ENCODE data around the gene NBL1. TPM values are rescaled to one million over a fixed set of nuclear protein-coding genes. Genes with fewer than 3 reads are reported as not detected.
A peak's percentile ranks its signal among the peaks of the same experiment; 100 is the strongest.

Gene NBL1
- total and polyA plus RNA-seq, 10 of the 15 experiments (the other 5 are each of a cell fraction or from before 2014, with no cell fraction given) = 0.13 to 2.4 (median 0.81) TPM; not detected in 1

DNA sequence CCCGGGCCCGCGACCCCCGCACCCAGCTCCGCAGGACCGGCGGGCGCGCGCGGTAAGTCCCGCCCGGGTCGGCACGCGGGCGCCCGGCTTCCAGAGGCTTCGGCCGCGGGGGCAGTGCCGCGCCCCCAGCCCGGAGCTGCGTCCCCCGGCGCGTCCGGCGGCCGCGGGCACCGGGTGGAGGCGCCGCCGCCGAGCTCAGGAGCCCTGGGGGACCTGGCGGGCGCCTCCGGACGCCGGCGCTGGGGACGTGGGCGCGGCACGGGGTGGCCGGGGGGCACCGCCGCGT, 227 bp downstream of the NBL1 start:
- H3K4me2 ChIP-seq (ENCODE audit: control insufficient read depth, insufficient read depth) = peak overlapping the region; percentile 92
- H2AFZ ChIP-seq (ENCODE audit: control insufficient read depth, low read depth, low read length) = peak overlapping the region; percentile 61
- BruUV-seq (replicated peaks) = no TSS peak
- no peak for DNase-seq (ENCODE audit: low read depth, low spot score)
- ChIA-PET CTCF (no interaction called here), RAD21 (ENCODE audit: unreplicated experiment) (no interaction called here), POLR2A (no interaction called here), SMC1A (ENCODE audit: uncharacterized antibody, unreplicated experiment) (no interaction called here)
- 0 out of 2 replicates have a peak overlapping the region, but pooled peaks have one; percentile 68 for H3K4me3 ChIP-seq
- in situ Hi-C loops (cut with MboI) = no loop called here
- no peaks in the 10 kb centered on the region for H4K20me1 ChIP-seq (ENCODE audit: control insufficient read depth, insufficient read depth)
- no peak overlapping the region for H3K27ac ChIP-seq (ENCODE audit: control insufficient read depth, insufficient read depth)
- no peaks in the 10 kb centered on the region for H3K9me3 ChIP-seq (replicated peaks; ENCODE audit: control insufficient read depth, insufficient read depth, low read length)
- WGBS (ENCODE audit: insufficient coverage, insufficient replicate concordance, low lambda C conversion rate, missing lambda C conversion rate) = 0% methylated on average over 10 of the region's 51 CpGs
- FAIRE-seq = no peak
- intact Hi-C loops (cut with micrococcal nuclease; ENCODE audit: unreplicated experiment) = no loop called here
- no peak overlapping the region; the same call in 1 of the 2 replicates for H3K9ac ChIP-seq (ENCODE audit: control insufficient read depth, insufficient read depth, low read length)
- H3K4me1 ChIP-seq (ENCODE audit: control insufficient read depth, insufficient read depth, low read length) = peaks cover 3% of the 10 kb centered on the region; the same call in 1 of the 2 replicates
- H3K27me3 ChIP-seq (replicated peaks in 1 of 2; ENCODE audit: control insufficient read depth in 2 of 2, insufficient read depth in 2 of 2, low read length in 1 of 2) = peaks cover 2 to 6% of the 10 kb centered on the region in 2 experiments
- no peaks in the 10 kb centered on the region for H3K36me3 ChIP-seq (ENCODE audit: control insufficient read depth in 2 of 2, insufficient read depth in 2 of 2, low read length in 1 of 2)
- no peaks in the 10 kb centered on the region for H3K79me2 ChIP-seq (ENCODE audit: control insufficient read depth, insufficient read depth, low read length)
- ATAC-seq = peak; percentile 16
- TF ChIP-seq CHD2 (IDR thresholded peaks at IDR 0.05; ENCODE audit: borderline replicate concordance, low read depth, low read length) (no peak), BHLHE40 (IDR thresholded peaks at IDR 0.05; ENCODE audit: borderline replicate concordance in 1 of 2, low read depth in 2 of 2, low read length in 1 of 2) (0 out of 4 replicates have a peak, but pooled peaks of 1 of the 2 experiments have one; percentile 13), CBFB (IDR thresholded peaks at IDR 0.05; ENCODE audit: low read depth) (no peak), IKZF1 (conservative IDR thresholded peaks at IDR 0.05) (0 out of 2 replicates have a peak, but pooled peaks have one; percentile 17)

GRCh38 chr1:19644681-19645410, 735 bp downstream of the NBL1 start:
- H3K36me3 ChIP-seq (ENCODE audit: control insufficient read depth in 2 of 2, insufficient read depth in 2 of 2, low read length in 1 of 2) = no peaks in the 10 kb centered on the region
- ATAC-seq = peak; percentile 45
- H3K4me3 ChIP-seq = peak overlapping the region; percentile 68
- intact Hi-C loops (cut with micrococcal nuclease; ENCODE audit: unreplicated experiment) (no loop called here), in situ Hi-C loops (cut with MboI) (loop anchor here (5.0 kb wide), 1 partner anchor 253 kb away; no protein-coding TSS in a partner anchor)
- POLR2A ChIA-PET = no interaction called here
- RAD21 ChIA-PET (ENCODE audit: unreplicated experiment) = no interaction called here
- no peaks in the 10 kb centered on the region for H4K20me1 ChIP-seq (ENCODE audit: control insufficient read depth, insufficient read depth)
- no peak for FAIRE-seq
- no TSS peak for BruUV-seq (replicated peaks)
- peaks cover 2 to 6% of the 10 kb centered on the region in 2 experiments for H3K27me3 ChIP-seq (replicated peaks in 1 of 2; ENCODE audit: control insufficient read depth in 2 of 2, insufficient read depth in 2 of 2, low read length in 1 of 2)
- H3K79me2 ChIP-seq (ENCODE audit: control insufficient read depth, insufficient read depth, low read length) = no peaks in the 10 kb centered on the region
- H3K9me3 ChIP-seq (replicated peaks; ENCODE audit: control insufficient read depth, insufficient read depth, low read length) = no peaks in the 10 kb centered on the region
- CTCF ChIA-PET = no interaction called here
- H2AFZ ChIP-seq (ENCODE audit: control insufficient read depth, low read depth, low read length) = peak overlapping the region; percentile 61
- no peak overlapping the region; the same call in 1 of the 2 replicates for H3K9ac ChIP-seq (ENCODE audit: control insufficient read depth, insufficient read depth, low read length)
- SMC1A ChIA-PET (ENCODE audit: uncharacterized antibody, unreplicated experiment) = no interaction called here
- H3K27ac ChIP-seq (ENCODE audit: control insufficient read depth, insufficient read depth) = no peak overlapping the region
- H3K4me1 ChIP-seq (ENCODE audit: control insufficient read depth, insufficient read depth, low read length) = peaks cover 3% of the 10 kb centered on the region; the same call in 1 of the 2 replicates
- DNase-seq (ENCODE audit: low read depth, low spot score) = no peak
- 12% methylated on average over 61 of the region's 71 CpGs for WGBS (ENCODE audit: insufficient coverage, insufficient replicate concordance, low lambda C conversion rate, missing lambda C conversion rate)
- peak overlapping the region; percentile 92 for H3K4me2 ChIP-seq (ENCODE audit: control insufficient read depth, insufficient read depth)
- TF ChIP-seq RUNX3 (IDR thresholded peaks at IDR 0.05; ENCODE audit: low read length) (no peak), ATF7 (IDR thresholded peaks at IDR 0.05; ENCODE audit: low read depth) (no peak), POU2F2 (IDR thresholded peaks at IDR 0.05; ENCODE audit: borderline replicate concordance, low read depth, low read length) (no peak)
- TF ChIP-seq, protein P1, sequence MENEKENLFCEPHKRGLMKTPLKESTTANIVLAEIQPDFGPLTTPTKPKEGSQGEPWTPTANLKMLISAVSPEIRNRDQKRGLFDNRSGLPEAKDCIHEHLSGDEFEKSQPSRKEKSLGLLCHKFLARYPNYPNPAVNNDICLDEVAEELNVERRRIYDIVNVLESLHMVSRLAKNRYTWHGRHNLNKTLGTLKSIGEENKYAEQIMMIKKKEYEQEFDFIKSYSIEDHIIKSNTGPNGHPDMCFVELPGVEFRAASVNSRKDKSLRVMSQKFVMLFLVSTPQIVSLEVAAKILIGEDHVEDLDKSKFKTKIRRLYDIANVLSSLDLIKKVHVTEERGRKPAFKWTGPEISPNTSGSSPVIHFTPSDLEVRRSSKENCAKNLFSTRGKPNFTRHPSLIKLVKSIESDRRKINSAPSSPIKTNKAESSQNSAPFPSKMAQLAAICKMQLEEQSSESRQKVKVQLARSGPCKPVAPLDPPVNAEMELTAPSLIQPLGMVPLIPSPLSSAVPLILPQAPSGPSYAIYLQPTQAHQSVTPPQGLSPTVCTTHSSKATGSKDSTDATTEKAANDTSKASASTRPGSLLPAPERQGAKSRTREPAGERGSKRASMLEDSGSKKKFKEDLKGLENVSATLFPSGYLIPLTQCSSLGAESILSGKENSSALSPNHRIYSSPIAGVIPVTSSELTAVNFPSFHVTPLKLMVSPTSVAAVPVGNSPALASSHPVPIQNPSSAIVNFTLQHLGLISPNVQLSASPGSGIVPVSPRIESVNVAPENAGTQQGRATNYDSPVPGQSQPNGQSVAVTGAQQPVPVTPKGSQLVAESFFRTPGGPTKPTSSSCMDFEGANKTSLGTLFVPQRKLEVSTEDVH (IDR thresholded peaks at IDR 0.05; ENCODE audit: low read depth, partially characterized antibody) = no peak
- TF ChIP-seq, protein P2, sequence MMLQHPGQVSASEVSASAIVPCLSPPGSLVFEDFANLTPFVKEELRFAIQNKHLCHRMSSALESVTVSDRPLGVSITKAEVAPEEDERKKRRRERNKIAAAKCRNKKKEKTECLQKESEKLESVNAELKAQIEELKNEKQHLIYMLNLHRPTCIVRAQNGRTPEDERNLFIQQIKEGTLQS (IDR thresholded peaks at IDR 0.05; ENCODE audit: borderline replicate concordance, extremely low read depth, low read depth, low read length) = no peak
- TF ChIP-seq, protein P3, sequence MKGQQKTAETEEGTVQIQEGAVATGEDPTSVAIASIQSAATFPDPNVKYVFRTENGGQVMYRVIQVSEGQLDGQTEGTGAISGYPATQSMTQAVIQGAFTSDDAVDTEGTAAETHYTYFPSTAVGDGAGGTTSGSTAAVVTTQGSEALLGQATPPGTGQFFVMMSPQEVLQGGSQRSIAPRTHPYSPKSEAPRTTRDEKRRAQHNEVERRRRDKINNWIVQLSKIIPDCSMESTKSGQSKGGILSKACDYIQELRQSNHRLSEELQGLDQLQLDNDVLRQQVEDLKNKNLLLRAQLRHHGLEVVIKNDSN (IDR thresholded peaks at IDR 0.05; ENCODE audit: borderline replicate concordance, extremely low read length, insufficient read depth, low read depth, low read length) = no peak
- TF ChIP-seq, protein P4, sequence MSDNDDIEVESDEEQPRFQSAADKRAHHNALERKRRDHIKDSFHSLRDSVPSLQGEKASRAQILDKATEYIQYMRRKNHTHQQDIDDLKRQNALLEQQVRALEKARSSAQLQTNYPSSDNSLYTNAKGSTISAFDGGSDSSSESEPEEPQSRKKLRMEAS (IDR thresholded peaks at IDR 0.05; ENCODE audit: low read depth, low read length) = no peak

Data from GM12878 (cell line).